AML-193 (cell line): ENCODE data around the gene TNFSF13.

ENCODE experiments used
- DNase-seq, 2 experiments: peaks; one replicate each; lab custom pipeline; 2025; lab: John Stamatoyannopoulos, UW

TNFSF13 gene

DNA sequence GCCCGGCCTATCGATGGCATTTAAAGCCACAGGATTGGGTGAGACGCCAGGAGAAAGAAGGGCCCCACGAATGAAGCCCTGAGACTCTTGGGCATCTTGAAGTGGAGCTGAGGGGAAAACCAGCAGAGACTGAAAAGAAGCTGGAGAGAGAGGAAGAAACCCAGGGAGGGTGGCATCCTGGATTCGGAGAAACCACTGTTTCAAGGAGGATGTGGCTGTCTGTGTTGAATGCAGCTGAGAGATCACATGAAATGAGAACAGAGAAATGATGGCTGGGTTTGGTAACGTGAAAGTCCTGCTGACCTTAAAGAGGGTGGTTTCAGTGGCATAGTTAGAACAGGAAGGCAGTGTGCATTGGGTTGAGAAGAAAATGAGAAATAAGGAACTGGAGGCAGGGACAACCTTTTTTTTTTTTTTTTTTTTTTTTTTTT lies 5.9 kb upstream of the TNFSF13 start:
- peak; percentile 76 for DNase-seq

DNA sequence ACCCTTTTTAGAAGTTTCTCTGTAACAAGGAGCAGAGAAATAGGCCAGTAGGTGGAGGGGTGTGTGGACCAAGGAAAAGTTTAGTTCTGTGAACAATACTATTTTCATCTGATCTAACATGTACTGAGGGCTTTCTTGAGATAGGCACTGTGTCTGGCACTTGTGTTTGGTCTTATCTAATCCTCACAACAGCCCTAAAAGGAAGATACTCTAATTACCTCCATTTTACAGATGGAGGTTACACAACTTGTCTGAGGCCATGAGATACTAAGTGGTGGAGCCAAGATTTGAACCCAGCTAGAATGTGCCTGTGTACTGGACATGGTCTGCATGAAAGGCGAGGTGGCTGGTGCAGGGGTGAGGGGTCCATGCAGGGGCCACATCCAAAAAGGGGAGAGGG lies 5.2 kb upstream of the TNFSF13 start:
- DNase-seq: no peak

DNA sequence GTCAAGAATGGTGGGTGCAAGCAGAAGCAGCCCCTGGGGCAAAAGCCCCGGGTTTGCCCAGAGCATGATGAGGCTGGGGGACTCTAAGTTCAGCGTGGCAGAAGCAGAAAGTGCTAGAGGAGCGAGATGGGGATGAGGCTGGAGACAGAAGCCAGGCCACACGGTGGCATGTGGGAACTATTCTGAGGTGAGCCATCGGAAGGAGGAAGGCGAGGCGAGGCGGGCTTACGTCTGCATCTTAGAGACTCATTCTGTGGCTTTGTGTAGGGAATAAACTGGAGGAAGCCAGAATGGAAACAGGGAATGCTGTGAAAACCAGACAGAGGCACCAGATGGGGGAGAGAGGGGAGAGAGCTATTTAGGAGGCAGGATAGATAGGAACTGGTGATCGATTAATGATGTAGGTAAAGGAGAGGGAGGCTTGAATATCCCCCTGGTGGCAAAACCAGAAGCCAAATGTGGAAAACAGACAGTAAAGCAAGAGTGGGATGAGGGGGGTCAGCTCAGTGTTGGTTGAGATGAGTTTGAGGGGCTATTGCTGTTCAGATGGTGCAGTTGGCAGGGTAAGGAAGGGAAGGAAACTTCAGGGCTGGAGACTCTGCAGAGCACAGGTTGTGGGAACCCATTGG lies 3.1 kb upstream of the TNFSF13 start:
- DNase-seq: no peak

GRCh38 chr17:7556627-7557026 lies 1.9 kb upstream of the TNFSF13 start:
- DNase-seq: no peak

GRCh38 chr17:7557147-7557764 lies 1.3 kb upstream of the TNFSF13 start:
- no peak for DNase-seq

DNA sequence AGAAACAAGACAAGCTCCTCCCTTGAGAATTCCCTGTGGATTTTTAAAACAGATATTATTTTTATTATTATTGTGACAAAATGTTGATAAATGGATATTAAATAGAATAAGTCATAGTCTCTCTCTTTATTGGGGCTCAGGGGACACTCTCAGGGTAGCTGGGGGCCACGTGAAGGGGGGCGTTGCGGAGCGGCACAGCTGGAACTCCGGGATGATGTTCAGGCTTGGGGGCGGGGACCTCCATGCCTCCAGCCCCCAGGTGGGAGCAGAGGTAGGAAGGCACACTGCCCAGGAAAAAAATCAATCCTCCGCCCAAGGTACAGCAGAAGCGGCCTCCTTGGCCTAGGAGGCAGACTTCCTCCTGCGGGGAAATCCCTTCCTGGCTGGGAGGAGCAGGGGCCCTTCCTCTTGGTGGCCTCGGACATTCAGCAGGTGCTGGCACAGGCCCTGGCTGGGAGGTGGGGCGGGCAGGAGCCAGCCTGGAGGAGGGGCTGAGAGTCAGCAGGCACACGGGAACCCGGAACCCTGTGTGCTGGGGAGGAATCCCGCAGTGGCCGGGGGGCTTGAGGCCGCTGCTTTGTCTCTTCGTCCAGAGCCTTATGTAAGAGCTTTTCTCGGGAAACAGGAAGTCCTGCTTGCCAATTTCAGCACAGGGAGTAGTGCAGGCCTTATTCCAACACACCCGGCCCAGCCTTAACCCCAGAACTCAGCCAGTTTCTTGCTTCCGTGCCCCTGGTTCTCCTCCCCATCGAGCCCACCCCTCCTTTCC lies 591 bp upstream of the TNFSF13 start:
- peak; percentile 70 to 85 for DNase-seq

- no peak for DNase-seq
Observed at GRCh38 chr17:7559320-7560171, 996 bp downstream of the TNFSF13 start.

DNA sequence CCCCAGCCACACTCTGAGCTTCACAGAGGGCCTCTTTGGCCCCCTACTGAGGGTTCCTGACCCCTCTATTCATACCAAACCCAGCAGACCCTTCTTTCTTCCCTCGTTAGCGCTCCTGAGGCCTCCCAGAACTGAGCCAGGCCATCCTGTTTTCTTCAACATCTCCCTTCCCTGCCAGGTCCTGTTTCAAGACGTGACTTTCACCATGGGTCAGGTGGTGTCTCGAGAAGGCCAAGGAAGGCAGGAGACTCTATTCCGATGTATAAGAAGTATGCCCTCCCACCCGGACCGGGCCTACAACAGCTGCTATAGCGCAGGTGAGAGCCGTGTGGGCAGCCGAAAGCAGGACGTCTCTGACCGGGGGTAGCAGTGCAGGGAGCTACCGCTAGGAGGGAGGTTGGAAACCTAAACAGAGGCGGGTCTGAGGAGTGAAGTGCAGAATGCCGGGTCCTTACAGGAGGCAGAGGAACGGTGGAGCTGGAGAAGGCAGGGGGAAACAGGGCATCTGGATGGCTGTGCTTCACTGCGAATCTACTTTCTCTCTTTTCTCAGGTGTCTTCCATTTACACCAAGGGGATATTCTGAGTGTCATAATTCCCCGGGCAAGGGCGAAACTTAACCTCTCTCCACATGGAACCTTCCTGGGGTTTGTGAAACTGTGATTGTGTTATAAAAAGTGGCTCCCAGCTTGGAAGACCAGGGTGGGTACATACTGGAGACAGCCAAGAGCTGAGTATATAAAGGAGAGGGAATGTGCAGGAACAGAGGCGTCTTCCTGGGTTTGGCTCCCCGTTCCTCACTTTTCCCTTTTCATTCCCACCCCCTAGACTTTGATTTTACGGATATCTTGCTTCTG lies 1.9 kb downstream of the TNFSF13 start:
- no peak for DNase-seq

DNA sequence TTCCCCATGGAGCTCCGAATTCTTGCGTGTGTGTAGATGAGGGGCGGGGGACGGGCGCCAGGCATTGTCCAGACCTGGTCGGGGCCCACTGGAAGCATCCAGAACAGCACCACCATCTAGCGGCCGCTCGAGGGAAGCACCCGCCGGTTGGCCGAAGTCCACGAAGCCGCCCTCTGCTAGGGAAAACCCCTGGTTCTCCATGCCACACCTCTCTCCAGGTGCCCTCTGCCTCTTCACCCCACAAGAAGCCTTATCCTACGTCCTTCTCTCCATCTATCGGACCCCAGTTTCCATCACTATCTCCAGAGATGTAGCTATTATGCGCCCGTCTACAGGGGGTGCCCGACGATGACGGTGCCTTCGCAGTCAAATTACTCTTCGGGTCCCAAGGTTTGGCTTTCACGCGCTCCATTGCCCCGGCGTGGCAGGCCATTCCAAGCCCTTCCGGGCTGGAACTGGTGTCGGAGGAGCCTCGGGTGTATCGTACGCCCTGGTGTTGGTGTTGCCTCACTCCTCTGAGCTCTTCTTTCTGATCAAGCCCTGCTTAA lies 2.6 kb downstream of the TNFSF13 start:
- peak; percentile 42 to 47 for DNase-seq

- peak; percentile 38 to 61 for DNase-seq
Observed at GRCh38 chr17:7561589-7562207, 3.1 kb downstream of the TNFSF13 start, which contains the start of gene SENP3. Gene SENP3, plus strand, starts transcription at chr17:7561919. Its CDS starts 1,158 bp downstream, at chr17:7563077.

DNA sequence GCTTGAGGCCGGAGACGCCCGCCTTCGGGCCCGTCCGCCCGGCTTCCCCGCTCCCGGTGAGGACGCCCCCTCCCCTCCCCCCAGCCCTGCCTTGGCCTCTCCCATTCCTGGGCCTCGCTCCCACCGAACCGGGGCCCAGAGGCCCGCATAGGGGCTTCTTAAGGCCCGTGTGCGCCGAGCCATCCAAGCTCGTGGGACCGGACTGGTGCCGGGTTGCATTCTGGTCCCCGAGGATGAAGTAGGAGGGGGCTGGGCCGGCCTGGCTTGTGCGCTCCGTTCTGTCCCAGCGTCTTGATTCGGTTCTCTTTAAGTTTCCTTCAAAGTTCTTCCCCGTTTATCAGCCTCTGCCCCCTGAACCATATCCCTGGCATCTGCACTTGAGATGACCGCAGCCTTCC lies 3.7 kb downstream of the TNFSF13 start:
- no peak for DNase-seq

DNA sequence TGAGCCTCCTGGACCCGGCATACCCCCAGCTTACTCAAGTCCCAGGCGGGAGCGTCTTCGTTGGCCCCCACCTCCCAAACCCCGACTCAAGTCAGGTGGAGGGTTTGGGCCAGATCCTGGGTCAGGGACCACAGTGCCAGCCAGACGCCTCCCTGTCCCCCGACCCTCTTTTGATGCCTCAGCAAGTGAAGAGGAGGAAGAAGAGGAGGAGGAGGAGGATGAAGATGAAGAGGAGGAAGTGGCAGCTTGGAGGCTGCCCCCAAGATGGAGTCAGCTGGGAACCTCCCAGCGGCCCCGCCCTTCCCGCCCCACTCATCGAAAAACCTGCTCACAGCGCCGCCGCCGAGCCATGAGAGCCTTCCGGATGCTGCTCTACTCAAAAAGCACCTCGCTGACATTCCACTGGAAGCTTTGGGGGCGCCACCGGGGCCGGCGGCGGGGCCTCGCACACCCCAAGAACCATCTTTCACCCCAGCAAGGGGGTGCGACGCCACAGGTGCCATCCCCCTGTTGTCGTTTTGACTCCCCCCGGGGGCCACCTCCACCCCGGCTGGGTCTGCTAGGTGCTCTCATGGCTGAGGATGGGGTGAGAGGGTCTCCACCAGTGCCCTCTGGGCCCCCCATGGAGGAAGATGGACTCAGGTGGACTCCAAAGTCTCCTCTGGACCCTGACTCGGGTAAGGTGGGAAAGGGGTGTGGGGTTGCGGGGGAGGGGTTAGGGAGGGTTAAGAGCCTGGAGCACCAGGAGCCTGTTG lies 4.7 kb downstream of the TNFSF13 start:
- no peak for DNase-seq

GRCh38 chr17:7569571-7569970 lies 11.0 kb downstream of the TNFSF13 start:
- DNase-seq: no peak

GRCh38 chr17:7570351-7570750 lies 11.8 kb downstream of the TNFSF13 start:
- DNase-seq: no peak

DNA sequence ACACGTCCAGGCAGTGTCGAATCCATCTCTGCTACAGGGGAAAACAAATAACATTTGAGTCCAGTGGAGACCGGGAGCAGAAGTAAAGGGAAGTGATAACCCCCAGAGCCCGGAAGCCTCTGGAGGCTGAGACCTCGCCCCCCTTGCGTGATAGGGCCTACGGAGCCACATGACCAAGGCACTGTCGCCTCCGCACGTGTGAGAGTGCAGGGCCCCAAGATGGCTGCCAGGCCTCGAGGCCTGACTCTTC lies 13.7 kb downstream of the TNFSF13 start:
- peak in 1 of 2 experiments; percentile 96 for DNase-seq

GRCh38 chr17:7572588-7573323 lies 14.2 kb downstream of the TNFSF13 start:
- peak; percentile 92 to 96 for DNase-seq

DNA sequence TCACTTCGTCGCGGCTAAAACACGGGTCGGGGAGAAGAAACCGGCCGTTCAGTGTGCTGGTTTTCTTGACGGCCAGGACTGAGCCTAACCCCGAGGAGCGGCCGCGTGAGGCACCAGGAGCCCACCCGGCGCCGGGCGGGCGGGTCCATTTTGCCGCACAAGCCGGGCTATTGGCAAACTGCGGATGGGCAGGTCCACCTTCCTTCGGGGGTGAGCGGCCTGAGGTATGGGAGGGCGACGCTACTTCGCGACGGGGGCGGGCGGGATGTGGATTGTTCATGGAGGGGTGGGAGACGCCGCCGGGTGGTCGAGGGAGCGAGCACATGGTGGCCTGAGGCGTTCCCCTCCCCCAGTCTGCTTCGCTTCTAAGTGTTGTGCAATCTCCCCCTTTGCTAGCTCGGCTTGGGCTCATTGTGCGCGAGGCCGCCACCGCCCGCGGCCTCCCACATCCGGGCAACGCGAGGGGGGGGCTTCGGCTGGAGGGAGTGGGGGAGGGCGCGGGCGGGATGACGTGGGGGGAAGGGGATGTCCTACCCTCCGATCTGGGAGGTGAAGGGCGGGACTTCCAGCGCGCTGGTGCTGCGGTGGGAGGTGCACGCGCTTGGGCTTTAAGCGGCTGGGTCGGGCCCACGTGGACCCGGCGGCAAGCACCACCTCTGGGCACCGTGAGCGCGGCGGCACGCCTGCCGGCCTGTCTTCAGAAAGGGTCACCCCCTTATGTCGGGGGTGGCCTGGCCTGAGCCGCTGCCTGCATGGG lies 15.0 kb downstream of the TNFSF13 start:
- peak; percentile 62 to 67 for DNase-seq

- no peak for DNase-seq
Observed at GRCh38 chr17:7574176-7574953, 15.8 kb downstream of the TNFSF13 start.
